GM19452 (cell line): ENCODE data around the gene GLTP.

Source experiments
- ATAC-seq: cut with Tn5 transposase; IDR thresholded peaks from one replicate; pipeline ENCODE4 v1.9.1; 2021; ENCODE audit not compliant: unreplicated experiment

The GLTP gene

GRCh38 chr12:109824731-109825130 lies 55.6 kb downstream of the GLTP start:
- no peak for ATAC-seq

DNA sequence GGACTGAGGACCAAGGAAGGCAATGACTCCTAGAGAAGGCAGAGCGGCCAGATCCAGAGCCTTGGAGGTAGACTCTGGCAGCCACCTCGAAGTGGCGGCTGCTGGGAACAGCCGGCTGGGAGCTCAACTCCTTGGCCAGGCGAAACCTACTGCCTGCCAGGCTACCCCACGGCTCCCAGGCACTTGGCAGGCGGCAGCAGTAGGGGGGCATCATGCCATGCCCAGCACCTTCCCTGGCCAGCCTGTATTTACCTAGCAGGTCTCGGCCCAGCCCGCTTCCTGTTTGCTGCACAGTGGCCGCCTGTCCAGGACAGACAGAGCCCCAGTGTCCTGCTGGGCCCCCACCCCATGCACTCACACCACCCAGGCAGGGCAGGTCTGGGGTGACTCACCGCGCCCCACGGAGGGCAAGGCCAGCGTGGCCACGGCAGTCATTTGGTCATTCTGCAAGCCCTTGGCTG lies 57.4 kb downstream of the GLTP start:
- ATAC-seq: no peak

- ATAC-seq: no peak
Observed at GRCh38 chr12:109822416-109822815, 57.9 kb downstream of the GLTP start.

- ATAC-seq: no peak
Observed at GRCh38 chr12:109821968-109822367, 58.4 kb downstream of the GLTP start.

DNA sequence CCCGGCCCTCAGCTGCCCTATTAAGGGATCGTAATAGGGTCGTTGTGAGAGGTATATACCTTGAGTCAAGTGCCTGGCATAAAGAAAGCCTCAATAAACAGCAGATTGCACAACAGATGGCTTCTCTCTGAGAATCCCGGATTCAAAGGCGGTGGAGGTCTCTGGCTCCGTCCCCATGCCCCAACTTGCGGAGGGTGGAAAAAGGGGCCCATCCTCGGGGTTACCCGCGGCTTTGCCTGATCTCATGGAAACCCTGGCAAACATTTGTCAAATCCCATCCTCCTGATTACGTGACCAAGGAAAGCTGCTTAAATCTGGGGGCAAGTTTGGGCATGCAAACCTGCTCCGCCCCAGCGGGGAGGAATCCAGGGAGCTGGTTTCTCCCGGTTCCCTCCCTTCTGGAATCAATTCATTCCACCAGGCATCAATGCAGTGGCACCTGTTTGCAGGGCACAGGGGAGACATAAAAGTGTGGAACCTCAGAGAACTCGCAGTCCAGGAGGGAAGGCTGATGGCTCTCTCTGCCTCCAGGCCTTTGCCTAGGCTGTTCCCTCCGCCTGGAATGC lies 59.4 kb downstream of the GLTP start:
- ATAC-seq: no peak

- ATAC-seq: no peak
Observed at GRCh38 chr12:109818905-109819500, 61.3 kb downstream of the GLTP start.

- ATAC-seq: no peak
Observed at GRCh38 chr12:109818253-109818652, 62.1 kb downstream of the GLTP start.

DNA sequence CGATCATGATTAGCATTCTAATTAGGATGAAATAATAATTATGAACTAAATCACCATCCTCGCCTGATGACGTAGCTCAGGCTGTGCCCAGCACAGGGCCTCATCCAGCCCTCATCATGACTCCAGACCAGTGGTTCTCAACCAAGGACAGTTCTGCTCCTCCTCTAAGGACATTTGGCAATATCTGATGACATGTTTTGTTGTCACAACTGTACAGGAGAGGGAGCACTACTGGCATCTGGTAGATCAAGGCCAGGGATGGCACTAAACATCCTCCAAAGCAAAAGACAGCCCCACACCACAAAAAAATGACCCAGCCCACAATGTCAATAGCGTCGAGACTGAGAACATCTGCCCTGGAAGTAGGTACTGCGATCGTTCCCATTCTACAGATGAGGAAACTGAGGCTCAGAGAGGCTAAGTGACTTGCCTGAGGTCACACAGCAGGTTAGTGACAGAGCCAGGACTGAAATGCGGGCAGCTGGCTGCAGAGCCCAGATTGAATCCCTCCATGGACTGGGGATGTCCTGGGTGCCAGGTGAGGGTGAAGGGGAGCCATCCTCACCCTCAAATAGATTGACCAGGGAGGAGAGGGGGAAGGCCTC lies 62.6 kb downstream of the GLTP start:
- no peak for ATAC-seq

GRCh38 chr12:109816870-109817269 lies 63.5 kb downstream of the GLTP start:
- ATAC-seq: no peak

GRCh38 chr12:109815757-109816617 lies 64.4 kb downstream of the GLTP start:
- no peak for ATAC-seq

- ATAC-seq: no peak
Observed at GRCh38 chr12:109815225-109815624, 65.1 kb downstream of the GLTP start.

- ATAC-seq: no peak
Observed at GRCh38 chr12:109814600-109815150, 65.7 kb downstream of the GLTP start.

- no peak for ATAC-seq
Observed at GRCh38 chr12:109813810-109814416, 66.4 kb downstream of the GLTP start.

GRCh38 chr12:109811624-109811995 lies 68.7 kb downstream of the GLTP start:
- ATAC-seq: no peak

GRCh38 chr12:109810954-109811623 lies 69.3 kb downstream of the GLTP start:
- ATAC-seq: no peak

- ATAC-seq: no peak
Observed at GRCh38 chr12:109808876-109809646, 71.3 kb downstream of the GLTP start.

DNA sequence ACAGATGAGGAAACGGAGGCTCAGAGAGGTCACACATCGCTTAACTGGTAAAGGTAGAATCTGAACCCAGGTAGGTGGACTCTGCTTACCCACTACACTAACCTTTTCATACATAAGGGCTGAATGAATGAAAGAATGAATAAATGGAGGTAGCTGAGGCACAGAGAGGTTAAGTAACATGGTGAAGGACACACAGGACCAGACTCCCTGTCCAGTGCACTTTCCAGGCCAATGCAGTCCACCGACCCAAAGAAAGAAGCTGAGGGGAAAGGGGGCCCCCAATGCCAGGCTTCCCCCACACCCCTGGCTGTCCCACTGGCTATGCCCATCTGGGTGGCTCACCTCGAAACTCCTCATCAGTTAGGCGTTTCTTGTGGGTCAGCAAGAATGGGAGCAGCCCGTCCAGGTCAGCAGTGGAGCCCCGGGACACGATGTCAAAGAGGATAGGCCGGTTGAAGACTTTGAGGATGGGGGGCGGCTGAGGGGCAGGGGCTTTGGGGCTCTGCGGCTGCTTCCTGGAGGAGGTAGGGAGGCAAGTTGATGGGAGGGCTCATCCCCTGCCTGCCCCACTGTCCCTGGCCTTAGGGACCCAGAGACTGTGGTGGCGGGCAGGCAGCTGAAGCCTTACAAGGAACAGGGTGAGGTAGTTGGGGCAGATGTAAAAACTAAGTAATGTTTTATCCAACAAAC lies 72.2 kb downstream of the GLTP start:
- no peak for ATAC-seq

GRCh38 chr12:109804820-109805761 lies 75.2 kb downstream of the GLTP start:
- ATAC-seq: no peak
